ENCODE data around the gene GARIN5A.
A peak's percentile ranks its signal among the peaks of the same experiment; 100 is the strongest.
"Not testable (repeated sequence)": the region's sequence is repeated elsewhere in the genome, so short reads cannot be mapped to it uniquely, and the experiment has no call there.

GARIN5A gene

GRCh38 chr19:50486823-50487515 is 10.3 kb upstream of the GARIN5A start:
- DNase-seq = no peak

- DNase-seq = no peak
Measured at GRCh38 chr19:50485284-50485955, 8.8 kb upstream of the GARIN5A start.

- no peak for DNase-seq
Measured at GRCh38 chr19:50482916-50483315, 6.3 kb upstream of the GARIN5A start.

GRCh38 chr19:50482271-50482855 is 5.7 kb upstream of the GARIN5A start:
- DNase-seq = no peak

GRCh38 chr19:50481351-50482149 is 4.9 kb upstream of the GARIN5A start:
- DNase-seq = no peak

- DNase-seq = no peak
Measured at GRCh38 chr19:50480281-50481111, 3.8 kb upstream of the GARIN5A start.

GRCh38 chr19:50479761-50480251 is 3.2 kb upstream of the GARIN5A start:
- DNase-seq = no peak

GRCh38 chr19:50478901-50479715 is 2.5 kb upstream of the GARIN5A start:
- DNase-seq = no peak

GRCh38 chr19:50477751-50478515 is 1.3 kb upstream of the GARIN5A start:
- no peak for DNase-seq

GRCh38 chr19:50476907-50477238 is 225 bp upstream of the GARIN5A start:
- no peak for DNase-seq

GRCh38 chr19:50475736-50476223 is 868 bp downstream of the GARIN5A start:
- DNase-seq = no peak

GRCh38 chr19:50475101-50475568 is 1.5 kb downstream of the GARIN5A start:
- DNase-seq = no peak

- DNase-seq = not testable (repeated sequence)
Measured at GRCh38 chr19:50473336-50473735, 3.3 kb downstream of the GARIN5A start.

- no peak for DNase-seq
Measured at GRCh38 chr19:50468818-50469217, 7.8 kb downstream of the GARIN5A start.

- DNase-seq = no peak
Measured at GRCh38 chr19:50467566-50467965, 9.1 kb downstream of the GARIN5A start.

- DNase-seq = no peak
Measured at GRCh38 chr19:50466706-50467039, 10.0 kb downstream of the GARIN5A start.

GRCh38 chr19:50465986-50466705 is 10.5 kb downstream of the GARIN5A start:
- DNase-seq = peak; percentile 72

GRCh38 chr19:50465000-50465399 is 11.6 kb downstream of the GARIN5A start:
- no peak for DNase-seq

- no peak for DNase-seq
Measured at GRCh38 chr19:50464348-50464747, 12.3 kb downstream of the GARIN5A start.

GRCh38 chr19:50462970-50463369 is 13.7 kb downstream of the GARIN5A start:
- DNase-seq = no peak

Measured in NCI-H2029 treated with DMSO at 0.1 percent for 48 hours (cell line).